K562 (cell line): ENCODE measurements around the gene ADORA3. TPM values are rescaled to one million over a fixed set of nuclear protein-coding genes. Genes with fewer than 3 reads are reported as not detected.

Experiments used
- ATAC-seq: fragments of 200-7000 bp; cut with Tn5 transposase; 3 replicates; pipeline ENCODE4 v1.9.1; 2020; ENCODE audit warnings: moderate library complexity
- BruUV-seq: library from RNA; stranded (reverse); fragments of 400-500 nt; replicated peaks from 2 replicates; lab custom pipeline; 2021; lab: Mats Ljungman, UMichigan
- CTCF ChIA-PET: fragments of 300-600 bp; formaldehyde crosslinking; extraction: SDS; loops from one replicate; lab custom pipeline; 2021; ENCODE audit warnings: low intra/inter-chr PET ratio; lab: Yijun Ruan, JAX
- POLR2A ChIA-PET: fragments of 300-600, 350-650 bp; sonication (Branson Sonifier 250); formaldehyde crosslinking; extraction: SDS; loops from one replicate; lab custom pipeline; 2021; ENCODE audit warnings: antibody characterized with exemption, inconsistent platforms; lab: Yijun Ruan, JAX
- DNase-seq, 4 experiments: peaks; one replicate each; pipeline versions ENCODE4 v3.0.0 to v3.0.0-alpha.2; 2011 to 2018; ENCODE audit warnings: low spot score in 3 of 4, mixed read lengths in 3 of 4; ENCODE audit errors: extremely low read depth in 1 of 4
- FAIRE-seq: peaks from 2 replicates; lab custom pipeline; 2011; peaks lifted over from hg19 to GRCh38; lab: Jason Lieb, UNC
- H2AFZ ChIP-seq: 2 replicates; pipeline ENCODE4 v1.6.0; 2011; ENCODE audit warnings: low read depth, low read length, control low read depth, inconsistent platforms
- H3K27ac ChIP-seq: fragments of 200-600 bp; 3 replicates; pipeline ENCODE4 v1.8.0; 2011; ENCODE audit warnings: low read depth, mild to moderate bottlenecking, control low read depth, inconsistent platforms, low read length, moderate library complexity, mixed read lengths; ENCODE audit errors: extremely low read depth
- H3K27me3 ChIP-seq, 2 experiments: fragments of 300-600 bp in 1 of 2; 2 replicates in 1 of 2; 3 replicates in 1 of 2; pipeline versions ENCODE4 v1.6.0 to v1.8.0; 2011; ENCODE audit warnings: inconsistent platforms in 2 of 2, low read length in 2 of 2, mild to moderate bottlenecking in 1 of 2, mixed read lengths in 1 of 2, moderate library complexity in 1 of 2; ENCODE audit not compliant: control insufficient read depth in 2 of 2, insufficient read depth in 2 of 2
- H3K36me3 ChIP-seq: fragments of 300-600 bp; 3 replicates; pipeline ENCODE4 v1.8.0; 2011; ENCODE audit warnings: mild to moderate bottlenecking, low read length, inconsistent platforms; ENCODE audit not compliant: control insufficient read depth, insufficient read depth
- H3K4me1 ChIP-seq, 2 experiments: fragments of 200-600 bp in 1 of 2; replicated peaks in 1 of 2; 2 replicates in 1 of 2; 3 replicates in 1 of 2; pipeline versions ENCODE4 v1.5.1 to v1.8.0; 2011; ENCODE audit warnings: inconsistent platforms in 2 of 2, low read length in 2 of 2, mild to moderate bottlenecking in 1 of 2, mixed read lengths in 1 of 2, moderate library complexity in 1 of 2; ENCODE audit not compliant: control insufficient read depth in 2 of 2, insufficient read depth in 2 of 2
- H3K4me2 ChIP-seq: 2 replicates; pipeline ENCODE4 v1.6.1; 2011; ENCODE audit warnings: low read length, control low read depth, inconsistent platforms, mixed read lengths; ENCODE audit not compliant: insufficient read depth
- H3K4me3 ChIP-seq: fragments of 200-600 bp; sonication (generic), shearing (Covaris generic); 2 replicates; pipeline ENCODE4 v1.5.1; 2016; ENCODE audit warnings: control low read depth, inconsistent platforms
- H3K79me2 ChIP-seq: fragments of 200-600 bp; 3 replicates; pipeline ENCODE4 v1.8.0; 2011; ENCODE audit warnings: low read length, inconsistent platforms; ENCODE audit not compliant: control insufficient read depth, insufficient read depth
- H3K9ac ChIP-seq, 2 experiments: 2 replicates each; pipeline versions ENCODE4 v1.6.0 to v1.6.1; 2011; ENCODE audit warnings: low read depth in 2 of 2, low read length in 2 of 2, control low read depth in 1 of 2, inconsistent platforms in 1 of 2, mild to moderate bottlenecking in 1 of 2, mixed read lengths in 1 of 2; ENCODE audit not compliant: insufficient read depth in 1 of 2
- H3K9me1 ChIP-seq: one replicate; pipeline ENCODE4 v1.6.0; 2011; ENCODE audit warnings: inconsistent platforms, mild to moderate bottlenecking, low read length, moderate library complexity; ENCODE audit not compliant: control insufficient read depth, insufficient read depth
- H3K9me3 ChIP-seq: replicated peaks from 2 replicates; pipeline ENCODE4 v1.5.1; 2011; ENCODE audit warnings: low read depth, low read length, inconsistent platforms; ENCODE audit not compliant: control insufficient read depth, insufficient read depth
- H4K20me1 ChIP-seq: replicated peaks from 2 replicates; pipeline ENCODE4 v1.6.1; 2011; ENCODE audit warnings: low read length, inconsistent platforms, mixed read lengths; ENCODE audit not compliant: control insufficient read depth, insufficient read depth
- CBFA2T3 ChIP-seq: fragments of 450-650 bp; IDR thresholded peaks from 2 replicates; pipeline ENCODE4 v1.6.1; 2017
- CBX2 ChIP-seq: fragments of 200-600 bp; sonication (generic); IDR thresholded peaks from one replicate; pipeline ENCODE4 v1.6.1; 2012; ENCODE audit warnings: mild to moderate bottlenecking, low read length, inconsistent platforms; ENCODE audit not compliant: insufficient read depth, poor library complexity, severe bottlenecking
- CHD2 ChIP-seq: IDR thresholded peaks from 2 replicates; pipeline ENCODE4 v1.6.1; 2011; ENCODE audit warnings: low read depth, low read length
- ELF4 ChIP-seq: fragments of 450-650 bp; formaldehyde crosslinking; IDR thresholded peaks from 2 replicates; pipeline ENCODE4 v1.4.0; 2022; ENCODE audit warnings: missing genetic modification characterization
- HSF4 ChIP-seq: fragments of 250-450 bp; sonication (Bioruptor Pico); IDR thresholded peaks from 2 replicates; pipeline ENCODE4 v2.1.2; 2022; ENCODE audit warnings: mild to moderate bottlenecking, moderate library complexity, borderline replicate concordance
- ILF3 ChIP-seq: fragments of 450-650 bp; IDR thresholded peaks from 2 replicates; pipeline ENCODE4 v1.6.1; 2018; ENCODE audit warnings: antibody characterized with exemption, mild to moderate bottlenecking, moderate library complexity, borderline replicate concordance
- ZFPM2 ChIP-seq: fragments of 250-450 bp; sonication (Bioruptor Pico); IDR thresholded peaks from 2 replicates; pipeline ENCODE4 v1.5.1; 2022; ENCODE audit warnings: mild to moderate bottlenecking
- ZKSCAN1 ChIP-seq: fragments of 150-350 bp; IDR thresholded peaks from 2 replicates; pipeline ENCODE4 v1.6.1; 2016; ENCODE audit warnings: low read depth, low read length
- ZNF232 ChIP-seq: sonication (generic); formaldehyde crosslinking; IDR thresholded peaks from 2 replicates; pipeline ENCODE4 v1.8.0; 2022; ENCODE audit warnings: mild to moderate bottlenecking, missing genetic modification reagents
- ZNF609 ChIP-seq: sonication (generic); formaldehyde crosslinking; IDR thresholded peaks from 2 replicates; pipeline ENCODE4 v1.8.1; 2023; ENCODE audit warnings: missing genetic modification reagents, mild to moderate bottlenecking, borderline replicate concordance
- WGBS: fragments of 100-300 bp; shearing (Covaris generic); methylation state at CpG from one replicate; pipeline ENCODE4 v1.1.6; 2016; ENCODE audit warnings: low coverage, mixed read lengths; ENCODE audit not compliant: insufficient coverage; ENCODE audit errors: missing lambda C conversion rate; 5-methylcytosine and 5-hydroxymethylcytosine counted together
- in situ Hi-C: fragments of 300-500 bp; cut with MboI; formaldehyde crosslinking; loops from 4 replicates; pipeline ENCODE4 v1.15.0; 2018; ENCODE audit warnings: inconsistent platforms, mixed read lengths
- intact Hi-C: fragments of 100-400 bp; cut with micrococcal nuclease; formaldehyde crosslinking; loops from 2 replicates; pipeline ENCODE4 v1.14.2; 2022
- polyA plus RNA-seq, 8 experiments: library from polyadenylated mRNA; depleted of rRNA in 4 of 8; stranded (reverse) in 5 of 8; unstranded in 3 of 8; fragments of >200 nt; fragmentation: Nextera tagmentation in 2 of 8; fragmentation: Illumina TruSeq in 1 of 8; extraction: Ambion mirVana in 2 of 8; extraction: Trizol in 1 of 8; gene quantifications; 2 replicates each; pipeline versions ENCODE4 v1.2.1 to v1.2.3, GENCODE V29; 2011 to 2014; ENCODE audit warnings: inconsistent platforms in 1 of 8, missing spikeins in 1 of 8
- total RNA-seq, 7 experiments: library from RNA; depleted of rRNA in 6 of 7; stranded (reverse); fragments of >200 nt in 6 of 7; fragmentation: Illumina TruSeq in 2 of 7; extraction: Trizol in 2 of 7; gene quantifications; 2 replicates each; pipeline versions ENCODE4 v1.2.1 to v1.2.3, GENCODE V29; 2011 to 2021; ENCODE audit warnings: low replicate concordance in 1 of 7

Gene ADORA3
- total and polyA plus RNA-seq, 9 of the 15 experiments (the other 6 are each of a cell fraction or from before 2014, with no cell fraction given) = 0.09 to 0.35 (median 0.16) TPM; not detected in 3

- no peak overlapping the region for H3K9ac ChIP-seq
- H3K9me3 ChIP-seq = no peaks in the 10 kb centered on the region
- no peaks in the 10 kb centered on the region for H3K79me2 ChIP-seq
- DNase-seq (no peak), ATAC-seq (no peak), FAIRE-seq (no peak)
- in situ Hi-C loops = no loop called here
- H3K9me1 ChIP-seq = peaks cover 3% of the 10 kb centered on the region
- BruUV-seq = no TSS peak
- intact Hi-C loops = no loop called here
- no peaks in the 10 kb centered on the region for H3K36me3 ChIP-seq
- H3K4me2 ChIP-seq = no peak overlapping the region
- CTCF ChIA-PET = no interaction called here
- no peak overlapping the region for H3K27ac ChIP-seq
- WGBS = 41% methylated on average over 5 of the region's 5 CpGs
- no peaks in the 10 kb centered on the region for H4K20me1 ChIP-seq
- no peak overlapping the region for H2AFZ ChIP-seq
- H3K4me1 ChIP-seq = peaks cover 23 to 31% of the 10 kb centered on the region in 2 experiments
- no peaks in the 10 kb centered on the region for H3K27me3 ChIP-seq
- TF ChIP-seq ZNF609 (CRISPR knock-in tag) (no peak), HSF4 (CRISPR knock-in tag) (no peak), ZKSCAN1 (no peak), CHD2 (no peak), CBFA2T3 (no peak), CBX2 (no peak), ILF3 (no peak), ELF4 (CRISPR knock-in tag) (no peak), ZNF232 (CRISPR knock-in tag) (no peak), ZFPM2 (CRISPR knock-in tag) (no peak)
- TF ChIP-seq, all 486 proteins: peak for 0
- no peak overlapping the region for H3K4me3 ChIP-seq
- POLR2A ChIA-PET = interaction anchor here (0.7 to 1.0 kb wide), 3 partner anchors 23 to 244 kb away, joined by 3 to 4 read pairs (median 3); no protein-coding TSS in a partner anchor
Observed at GRCh38 chr1:111512132-111512889, 8.9 kb upstream of the ADORA3 start.
